ENCODE data around the gene LRRIQ1. TPM values are rescaled to one million over a fixed set of nuclear protein-coding genes. Genes with fewer than 3 reads are reported as not detected.

The LRRIQ1 gene
- total and polyA plus RNA-seq, 2 of the 13 experiments (the other 11 are each of a cell fraction or from before 2014, with no cell fraction given) = not detected

- 2% methylated on average over 3 of the region's 3 CpGs for WGBS (ENCODE audit: low lambda C conversion rate)
- intact Hi-C loops (cut with micrococcal nuclease; ENCODE audit: unreplicated experiment) = loop anchor here (2.0 kb wide), 1 partner anchor 292 kb away; no protein-coding TSS in a partner anchor
- H3K36me3 ChIP-seq (replicated peaks in 1 of 2; ENCODE audit: control insufficient read depth in 1 of 2, insufficient read depth in 2 of 2, low read length in 2 of 2) = no peaks in the 10 kb centered on the region
- H3K4me2 ChIP-seq (ENCODE audit: low read depth, low read length) = no peak overlapping the region
- TF ChIP-seq ZBTB42 (CRISPR knock-in tag; IDR thresholded peaks at IDR 0.05) (no peak), MYNN (CRISPR knock-in tag; IDR thresholded peaks at IDR 0.05; ENCODE audit: low read depth) (no peak), SP5 (CRISPR knock-in tag; IDR thresholded peaks at IDR 0.05; ENCODE audit: borderline replicate concordance, low read depth) (no peak), HOMEZ (CRISPR knock-in tag; IDR thresholded peaks at IDR 0.05; ENCODE audit: low read depth) (no peak), KLF15 (CRISPR knock-in tag; IDR thresholded peaks at IDR 0.05; ENCODE audit: borderline replicate concordance) (no peak), ELK4 (CRISPR knock-in tag; IDR thresholded peaks at IDR 0.05; ENCODE audit: borderline replicate concordance) (no peak), RXRA (CRISPR knock-in tag; IDR thresholded peaks at IDR 0.05) (no peak), U2AF2 (IDR thresholded peaks at IDR 0.05; ENCODE audit: low read depth, low read length) (no peak), EHMT2 (IDR thresholded peaks at IDR 0.05; ENCODE audit: borderline replicate concordance, low read depth, low read length) (no peak), ZNF691 (CRISPR knock-in tag; IDR thresholded peaks at IDR 0.05; ENCODE audit: borderline replicate concordance, low read depth) (no peak)
- TF ChIP-seq, protein P1, sequence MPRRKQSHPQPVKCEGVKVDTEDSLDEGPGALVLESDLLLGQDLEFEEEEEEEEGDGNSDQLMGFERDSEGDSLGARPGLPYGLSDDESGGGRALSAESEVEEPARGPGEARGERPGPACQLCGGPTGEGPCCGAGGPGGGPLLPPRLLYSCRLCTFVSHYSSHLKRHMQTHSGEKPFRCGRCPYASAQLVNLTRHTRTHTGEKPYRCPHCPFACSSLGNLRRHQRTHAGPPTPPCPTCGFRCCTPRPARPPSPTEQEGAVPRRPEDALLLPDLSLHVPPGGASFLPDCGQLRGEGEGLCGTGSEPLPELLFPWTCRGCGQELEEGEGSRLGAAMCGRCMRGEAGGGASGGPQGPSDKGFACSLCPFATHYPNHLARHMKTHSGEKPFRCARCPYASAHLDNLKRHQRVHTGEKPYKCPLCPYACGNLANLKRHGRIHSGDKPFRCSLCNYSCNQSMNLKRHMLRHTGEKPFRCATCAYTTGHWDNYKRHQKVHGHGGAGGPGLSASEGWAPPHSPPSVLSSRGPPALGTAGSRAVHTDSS (CRISPR knock-in tag; conservative IDR thresholded peaks at IDR 0.05) = no peak
- TF ChIP-seq, protein P2, sequence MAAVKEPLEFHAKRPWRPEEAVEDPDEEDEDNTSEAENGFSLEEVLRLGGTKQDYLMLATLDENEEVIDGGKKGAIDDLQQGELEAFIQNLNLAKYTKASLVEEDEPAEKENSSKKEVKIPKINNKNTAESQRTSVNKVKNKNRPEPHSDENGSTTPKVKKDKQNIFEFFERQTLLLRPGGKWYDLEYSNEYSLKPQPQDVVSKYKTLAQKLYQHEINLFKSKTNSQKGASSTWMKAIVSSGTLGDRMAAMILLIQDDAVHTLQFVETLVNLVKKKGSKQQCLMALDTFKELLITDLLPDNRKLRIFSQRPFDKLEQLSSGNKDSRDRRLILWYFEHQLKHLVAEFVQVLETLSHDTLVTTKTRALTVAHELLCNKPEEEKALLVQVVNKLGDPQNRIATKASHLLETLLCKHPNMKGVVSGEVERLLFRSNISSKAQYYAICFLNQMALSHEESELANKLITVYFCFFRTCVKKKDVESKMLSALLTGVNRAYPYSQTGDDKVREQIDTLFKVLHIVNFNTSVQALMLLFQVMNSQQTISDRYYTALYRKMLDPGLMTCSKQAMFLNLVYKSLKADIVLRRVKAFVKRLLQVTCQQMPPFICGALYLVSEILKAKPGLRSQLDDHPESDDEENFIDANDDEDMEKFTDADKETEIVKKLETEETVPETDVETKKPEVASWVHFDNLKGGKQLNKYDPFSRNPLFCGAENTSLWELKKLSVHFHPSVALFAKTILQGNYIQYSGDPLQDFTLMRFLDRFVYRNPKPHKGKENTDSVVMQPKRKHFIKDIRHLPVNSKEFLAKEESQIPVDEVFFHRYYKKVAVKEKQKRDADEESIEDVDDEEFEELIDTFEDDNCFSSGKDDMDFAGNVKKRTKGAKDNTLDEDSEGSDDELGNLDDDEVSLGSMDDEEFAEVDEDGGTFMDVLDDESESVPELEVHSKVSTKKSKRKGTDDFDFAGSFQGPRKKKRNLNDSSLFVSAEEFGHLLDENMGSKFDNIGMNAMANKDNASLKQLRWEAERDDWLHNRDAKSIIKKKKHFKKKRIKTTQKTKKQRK (IDR thresholded peaks at IDR 0.05; ENCODE audit: low read length) = no peak
- TF ChIP-seq, protein P3, sequence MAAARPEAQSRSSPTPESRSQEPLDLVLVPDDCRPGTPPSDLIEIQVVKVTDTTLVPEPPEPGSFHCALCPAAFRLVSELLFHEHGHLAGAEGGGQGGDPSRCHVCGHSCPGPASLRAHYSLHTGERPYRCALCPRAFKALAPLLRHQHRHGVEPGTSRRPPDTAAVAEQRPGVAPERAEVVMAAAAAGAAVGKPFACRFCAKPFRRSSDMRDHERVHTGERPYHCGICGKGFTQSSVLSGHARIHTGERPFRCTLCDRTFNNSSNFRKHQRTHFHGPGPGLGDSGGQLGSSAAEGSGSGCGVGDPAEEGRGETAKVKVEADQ (CRISPR knock-in tag; IDR thresholded peaks at IDR 0.05; ENCODE audit: borderline replicate concordance) = no peak
- no peaks in the 10 kb centered on the region for H3K9me3 ChIP-seq (ENCODE audit: low read length)
- in situ Hi-C loops (cut with HindIII; ENCODE audit: extremely low pct_ligation_motif_present, low pct_unique_long_range_greater_than_20kb) = no loop called here
- ATAC-seq (no peak), DNase-seq (ENCODE audit: low spot score) (no peak), FAIRE-seq (no peak)
- H3K27me3 ChIP-seq (ENCODE audit: control insufficient read depth in 1 of 2, insufficient read depth in 2 of 2, low read length in 2 of 2) = no peaks in the 10 kb centered on the region
- no peaks in the 10 kb centered on the region for H4K20me1 ChIP-seq (ENCODE audit: insufficient read depth, low read length)
- no peak overlapping the region for H3K9ac ChIP-seq (ENCODE audit: insufficient read depth, low read depth, low read length)
- BruUV-seq (replicated peaks) = no TSS peak
- H2AFZ ChIP-seq (ENCODE audit: low read length) = no peak overlapping the region
- no peak overlapping the region for H3K27ac ChIP-seq (ENCODE audit: extremely low read length, insufficient read depth, low read length)
- no peaks in the 10 kb centered on the region for H3K4me1 ChIP-seq (ENCODE audit: insufficient read depth, low read length)
- H3K4me3 ChIP-seq (replicated peaks in 1 of 3; ENCODE audit: insufficient read depth in 1 of 3, low read depth in 2 of 3, low read length in 3 of 3) = no peak overlapping the region
- CTCF ChIA-PET (ENCODE audit: low intra/inter-chr PET ratio, low total read pairs) = no interaction called here
- no peaks in the 10 kb centered on the region for H3K79me2 ChIP-seq (ENCODE audit: insufficient read depth, low read length)
- POLR2A ChIA-PET = no interaction called here
These were observed 121.0 kb downstream of the LRRIQ1 start for GRCh38 chr12:85157035-85157603.
